Measurements from ENCODE around the gene CATSPERB. TPM values are rescaled to one million over a fixed set of nuclear protein-coding genes. Genes with fewer than 3 reads are reported as not detected.
"Not testable (repeated sequence)": the region's sequence is repeated elsewhere in the genome, so short reads cannot be mapped to it uniquely, and the experiment has no call there.

CATSPERB gene
- total and polyA plus RNA-seq, 2 donors from 2014 or later, result 0.17 to 2.1 TPM

- H3K9me3 ChIP-seq (ENCODE audit: control insufficient read depth in 2 of 3, insufficient read depth in 1 of 3, low read length in 3 of 3), result peaks cover 0 to 2% (median 0%) of the 10 kb centered on the region in 3 donors
- intact Hi-C loops (cut with DNase I), result no loop called here
- no peaks in the 10 kb centered on the region for H3K4me1 ChIP-seq (ENCODE audit: control insufficient read depth in 2 of 3, insufficient read depth in 2 of 3, low read depth in 1 of 3, low read length in 3 of 3)
- H3K27ac ChIP-seq (ENCODE audit: low read depth in 2 of 2, low read length in 2 of 2), result no peak overlapping the region
- DNase-seq, result no peak
- H3K36me3 ChIP-seq (ENCODE audit: control insufficient read depth in 2 of 3, insufficient read depth in 3 of 3, low read length in 3 of 3), result no peaks in the 10 kb centered on the region
- TF ChIP-seq CTCF (IDR thresholded peaks at IDR 0.05; ENCODE audit: borderline replicate concordance, extremely low read depth, insufficient read depth), result no peak
- no peaks in the 10 kb centered on the region for H3K27me3 ChIP-seq (ENCODE audit: control insufficient read depth, insufficient read depth, low read length)
- FAIRE-seq, result no peak
- H3K4me3 ChIP-seq (ENCODE audit: low read length in 3 of 3), result no peak overlapping the region
- H3K9ac ChIP-seq (ENCODE audit: low read length in 3 of 3), result no peak overlapping the region
Measured at GRCh38 chr14:91694643-91695042, 37.2 kb downstream of the CATSPERB start.

- DNase-seq (no peak), FAIRE-seq (no peak)
- no peaks in the 10 kb centered on the region for H3K36me3 ChIP-seq (ENCODE audit: control insufficient read depth in 2 of 3, insufficient read depth in 3 of 3, low read length in 3 of 3)
Measured at GRCh38 chr14:91693346-91693745, 38.5 kb downstream of the CATSPERB start.

GRCh38 chr14:91692075-91692474 lies 39.8 kb downstream of the CATSPERB start:
- TF ChIP-seq CTCF (IDR thresholded peaks at IDR 0.05; ENCODE audit: borderline replicate concordance, extremely low read depth, insufficient read depth), result no peak
- H3K27me3 ChIP-seq (ENCODE audit: control insufficient read depth, insufficient read depth, low read length), result no peaks in the 10 kb centered on the region
- DNase-seq, result no peak
- no peak overlapping the region for H3K27ac ChIP-seq (ENCODE audit: low read depth in 2 of 2, low read length in 2 of 2)
- no peaks in the 10 kb centered on the region for H3K36me3 ChIP-seq (ENCODE audit: control insufficient read depth in 2 of 3, insufficient read depth in 3 of 3, low read length in 3 of 3)
- H3K9me3 ChIP-seq (ENCODE audit: control insufficient read depth in 2 of 3, insufficient read depth in 1 of 3, low read length in 3 of 3), result no peaks in the 10 kb centered on the region
- intact Hi-C loops (cut with DNase I), result no loop called here
- no peak overlapping the region for H3K4me3 ChIP-seq (ENCODE audit: low read length in 3 of 3)
- H3K4me1 ChIP-seq (ENCODE audit: control insufficient read depth in 2 of 3, insufficient read depth in 2 of 3, low read depth in 1 of 3, low read length in 3 of 3), result no peaks in the 10 kb centered on the region
- no peak for FAIRE-seq
- H3K9ac ChIP-seq (ENCODE audit: low read length in 3 of 3), result no peak overlapping the region

More at GRCh38 chr14:91693346-91693745, 38.5 kb downstream of the CATSPERB start:
- no peak overlapping the region for H3K9ac ChIP-seq (ENCODE audit: low read length in 3 of 3)
- H3K4me1 ChIP-seq (ENCODE audit: control insufficient read depth in 2 of 3, insufficient read depth in 2 of 3, low read depth in 1 of 3, low read length in 3 of 3), result no peaks in the 10 kb centered on the region
- H3K27me3 ChIP-seq (ENCODE audit: control insufficient read depth, insufficient read depth, low read length), result no peaks in the 10 kb centered on the region
- H3K27ac ChIP-seq (ENCODE audit: low read depth in 2 of 2, low read length in 2 of 2), result no peak overlapping the region
- no peak overlapping the region for H3K4me3 ChIP-seq (ENCODE audit: low read length in 3 of 3)
- TF ChIP-seq CTCF (IDR thresholded peaks at IDR 0.05; ENCODE audit: borderline replicate concordance, extremely low read depth, insufficient read depth), result no peak
- peaks cover 0 to 2% (median 0%) of the 10 kb centered on the region in 3 donors for H3K9me3 ChIP-seq (ENCODE audit: control insufficient read depth in 2 of 3, insufficient read depth in 1 of 3, low read length in 3 of 3)
- intact Hi-C loops (cut with DNase I), result no loop called here

GRCh38 chr14:91689608-91690007 lies 42.3 kb downstream of the CATSPERB start:
- intact Hi-C loops (cut with DNase I), result no loop called here
- Histone ChIP-seq H3K9ac (ENCODE audit: low read length in 3 of 3) (no peak overlapping the region), H3K4me3 (ENCODE audit: low read length in 3 of 3) (no peak overlapping the region), H3K4me1 (ENCODE audit: control insufficient read depth in 2 of 3, insufficient read depth in 2 of 3, low read depth in 1 of 3, low read length in 3 of 3) (no peaks in the 10 kb centered on the region), H3K36me3 (ENCODE audit: control insufficient read depth in 2 of 3, insufficient read depth in 3 of 3, low read length in 3 of 3) (no peaks in the 10 kb centered on the region), H3K27ac (ENCODE audit: low read depth in 2 of 2, low read length in 2 of 2) (no peak overlapping the region), H3K9me3 (ENCODE audit: control insufficient read depth in 2 of 3, insufficient read depth in 1 of 3, low read length in 3 of 3) (no peaks in the 10 kb centered on the region), H3K27me3 (ENCODE audit: control insufficient read depth, insufficient read depth, low read length) (no peaks in the 10 kb centered on the region)
- FAIRE-seq, result no peak
- no peak for TF ChIP-seq CTCF (IDR thresholded peaks at IDR 0.05; ENCODE audit: borderline replicate concordance, extremely low read depth, insufficient read depth)
- no peak for DNase-seq

- FAIRE-seq, result not testable (repeated sequence)
Measured at GRCh38 chr14:91687436-91687835, 44.5 kb downstream of the CATSPERB start.

More at GRCh38 chr14:91687436-91687835, 44.5 kb downstream of the CATSPERB start:
- H3K4me1 ChIP-seq (ENCODE audit: control insufficient read depth in 2 of 3, insufficient read depth in 2 of 3, low read depth in 1 of 3, low read length in 3 of 3); H3K9ac ChIP-seq (ENCODE audit: low read length in 3 of 3); DNase-seq; H3K36me3 ChIP-seq (ENCODE audit: control insufficient read depth in 2 of 3, insufficient read depth in 3 of 3, low read length in 3 of 3); intact Hi-C loops (cut with DNase I); H3K9me3 ChIP-seq (ENCODE audit: control insufficient read depth in 2 of 3, insufficient read depth in 1 of 3, low read length in 3 of 3); H3K27ac ChIP-seq (ENCODE audit: low read depth in 2 of 2, low read length in 2 of 2); H3K27me3 ChIP-seq (ENCODE audit: control insufficient read depth, insufficient read depth, low read length); H3K4me3 ChIP-seq (ENCODE audit: low read length in 3 of 3): not testable (repeated sequence)
